GM19239 (cell line): ENCODE measurements around the gene PPP1R7.

Experiments
- DNase-seq: peaks from one replicate; pipeline ENCODE4 v3.0.0; 2011; ENCODE audit warnings: low spot score; ENCODE audit not compliant: insufficient read length
- FAIRE-seq: peaks from 2 replicates; lab custom pipeline; 2011; peaks lifted over from hg19 to GRCh38; lab: Jason Lieb, UNC

Gene PPP1R7

GRCh38 chr2:241203218-241204009 is 53.1 kb downstream of the PPP1R7 start:
- DNase-seq (no peak), FAIRE-seq (no peak)

GRCh38 chr2:241204010-241204384 is 53.7 kb downstream of the PPP1R7 start:
- DNase-seq (no peak), FAIRE-seq (no peak)

- no peak for DNase-seq
- no peak for FAIRE-seq
These were observed 54.2 kb downstream of the PPP1R7 start for GRCh38 chr2:241204490-241204889.

GRCh38 chr2:241205086-241205485 is 54.8 kb downstream of the PPP1R7 start:
- no peak for FAIRE-seq
- no peak for DNase-seq

GRCh38 chr2:241207151-241207550 is 56.9 kb downstream of the PPP1R7 start:
- FAIRE-seq (no peak), DNase-seq (no peak)

GRCh38 chr2:241207641-241208040 is 57.4 kb downstream of the PPP1R7 start:
- FAIRE-seq = no peak

GRCh38 chr2:241208058-241208457 is 57.8 kb downstream of the PPP1R7 start:
- no peak for DNase-seq
- no peak for FAIRE-seq

More at GRCh38 chr2:241207641-241208040, 57.4 kb downstream of the PPP1R7 start:
- DNase-seq = no peak

- DNase-seq = no peak
- FAIRE-seq = no peak
These were observed 59.0 kb downstream of the PPP1R7 start for GRCh38 chr2:241209271-241209670.

GRCh38 chr2:241211276-241211675 is 61.0 kb downstream of the PPP1R7 start:
- FAIRE-seq (no peak), DNase-seq (no peak)

- FAIRE-seq (no peak), DNase-seq (no peak)
These were observed 62.8 kb downstream of the PPP1R7 start for GRCh38 chr2:241213041-241213440.

- FAIRE-seq = no peak
These were observed 63.3 kb downstream of the PPP1R7 start for GRCh38 chr2:241213567-241213966.

GRCh38 chr2:241214209-241214608 is 63.9 kb downstream of the PPP1R7 start:
- DNase-seq (no peak), FAIRE-seq (no peak)

More at GRCh38 chr2:241213567-241213966, 63.3 kb downstream of the PPP1R7 start:
- no peak for DNase-seq

GRCh38 chr2:241214766-241215165 is 64.5 kb downstream of the PPP1R7 start:
- no peak for DNase-seq
- FAIRE-seq = no peak

GRCh38 chr2:241215421-241215820 is 65.2 kb downstream of the PPP1R7 start:
- FAIRE-seq (no peak), DNase-seq (no peak)

- DNase-seq = no peak
- FAIRE-seq = no peak
These were observed 66.0 kb downstream of the PPP1R7 start for GRCh38 chr2:241216211-241216761.

GRCh38 chr2:241217320-241218031 is 67.2 kb downstream of the PPP1R7 start:
- FAIRE-seq = no peak

GRCh38 chr2:241218131-241219029 is 68.1 kb downstream of the PPP1R7 start:
- DNase-seq = peak; percentile 69
- FAIRE-seq = no peak

More at GRCh38 chr2:241217320-241218031, 67.2 kb downstream of the PPP1R7 start:
- DNase-seq = peak; percentile 95

- peak; percentile 66 for FAIRE-seq
- DNase-seq = no peak
These were observed 68.7 kb downstream of the PPP1R7 start for GRCh38 chr2:241219030-241219382.

- no peak for FAIRE-seq
- DNase-seq = no peak
These were observed 69.6 kb downstream of the PPP1R7 start for GRCh38 chr2:241219856-241220356.
